Measurements from ENCODE around the gene UBE2L3. TPM values are rescaled to one million over a fixed set of nuclear protein-coding genes. Genes with fewer than 3 reads are reported as not detected.

Gene UBE2L3
- total and polyA plus RNA-seq, 10 of the 15 experiments (the other 5 are each of a cell fraction or from before 2014, with no cell fraction given) = 55.7 to 168 (median 113) TPM

DNA sequence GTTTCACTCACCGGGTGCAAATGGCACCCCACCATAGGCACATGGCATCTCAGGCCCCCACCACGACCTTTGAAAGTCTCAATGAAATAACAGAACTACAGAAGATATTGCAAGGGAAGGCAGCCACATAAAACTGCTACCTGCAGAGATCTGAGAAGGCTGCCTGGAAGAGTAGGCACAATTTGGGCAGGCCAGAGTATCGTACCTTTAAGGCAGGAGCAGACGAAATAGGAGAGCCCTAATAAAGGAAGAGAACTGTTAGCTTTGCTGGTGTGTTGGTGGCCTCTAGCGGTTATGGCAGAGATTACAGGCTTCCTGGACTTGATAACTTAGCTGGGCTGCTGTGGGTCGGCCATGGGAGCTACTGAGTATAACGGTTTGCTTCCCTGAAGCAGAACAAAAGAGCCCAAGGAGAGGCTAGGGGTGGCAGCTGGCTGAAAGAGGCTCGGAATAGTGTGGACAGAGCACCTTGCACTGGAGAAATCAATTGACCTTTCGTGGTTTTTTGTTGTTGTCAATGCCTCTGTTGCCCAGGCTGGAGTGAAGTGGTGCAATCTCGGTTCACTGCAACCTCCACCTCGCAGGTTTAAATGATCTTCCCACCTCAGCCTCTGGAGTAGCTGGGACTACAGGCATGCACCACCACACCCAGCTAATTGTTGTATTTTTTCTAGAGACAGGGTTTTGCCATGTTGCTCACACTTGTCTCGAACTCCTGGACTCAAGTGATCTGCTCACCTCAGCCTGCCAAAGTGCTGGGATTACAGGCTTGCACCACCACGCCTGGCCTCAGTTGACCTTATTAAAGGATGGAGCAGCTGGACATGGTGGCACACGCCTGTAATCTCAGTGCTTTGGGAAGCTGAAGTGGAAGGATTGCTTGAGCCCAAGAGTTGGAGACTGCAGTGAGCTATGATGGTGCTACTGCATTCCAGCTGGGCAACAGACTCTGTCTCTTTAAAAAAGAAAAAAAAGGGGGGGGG lies 79.4 kb downstream of the UBE2L3 start (continued):
- TF ChIP-seq TARDBP (IDR thresholded peaks at IDR 0.05; ENCODE audit: borderline replicate concordance) (no peak), RAD21 (IDR thresholded peaks at IDR 0.05; ENCODE audit: insufficient read depth, low read depth, low read length) (peak; percentile 96), HCFC1 (IDR thresholded peaks at IDR 0.05; ENCODE audit: low read length) (0 out of 2 replicates have a peak, but pooled peaks have one; percentile 19), MEF2A (IDR thresholded peaks at IDR 0.05; ENCODE audit: insufficient read depth, low read depth, low read length) (no peak), ZNF217 (IDR thresholded peaks at IDR 0.05) (no peak), NR2C2 (IDR thresholded peaks at IDR 0.05; ENCODE audit: borderline replicate concordance, control insufficient read depth, insufficient read length, low read depth) (no peak), SMC3 (IDR thresholded peaks at IDR 0.05; ENCODE audit: borderline replicate concordance, low read length) (peak; percentile 70), KAT2A (conservative IDR thresholded peaks at IDR 0.05; ENCODE audit: control insufficient read depth, low read depth, low read length) (no peak), MYB (IDR thresholded peaks at IDR 0.05; ENCODE audit: borderline replicate concordance, low read depth, low read length) (no peak), FOXM1 (IDR thresholded peaks at IDR 0.05; ENCODE audit: low read depth, low read length) (no peak), MLLT1 (IDR thresholded peaks at IDR 0.05) (peak; percentile 82), WRNIP1 (IDR thresholded peaks at IDR 0.05; ENCODE audit: borderline replicate concordance, low read depth, low read length) (0 out of 2 replicates have a peak, but pooled peaks have one; percentile 29), SMARCA5 (IDR thresholded peaks at IDR 0.05) (peak; percentile 64; the same call in 1 of the 2 replicates), POU2F2 (IDR thresholded peaks at IDR 0.05; ENCODE audit: borderline replicate concordance, low read depth, low read length) (peak; percentile 40; the same call in 1 of the 3 replicates)
- TF ChIP-seq, protein P1, sequence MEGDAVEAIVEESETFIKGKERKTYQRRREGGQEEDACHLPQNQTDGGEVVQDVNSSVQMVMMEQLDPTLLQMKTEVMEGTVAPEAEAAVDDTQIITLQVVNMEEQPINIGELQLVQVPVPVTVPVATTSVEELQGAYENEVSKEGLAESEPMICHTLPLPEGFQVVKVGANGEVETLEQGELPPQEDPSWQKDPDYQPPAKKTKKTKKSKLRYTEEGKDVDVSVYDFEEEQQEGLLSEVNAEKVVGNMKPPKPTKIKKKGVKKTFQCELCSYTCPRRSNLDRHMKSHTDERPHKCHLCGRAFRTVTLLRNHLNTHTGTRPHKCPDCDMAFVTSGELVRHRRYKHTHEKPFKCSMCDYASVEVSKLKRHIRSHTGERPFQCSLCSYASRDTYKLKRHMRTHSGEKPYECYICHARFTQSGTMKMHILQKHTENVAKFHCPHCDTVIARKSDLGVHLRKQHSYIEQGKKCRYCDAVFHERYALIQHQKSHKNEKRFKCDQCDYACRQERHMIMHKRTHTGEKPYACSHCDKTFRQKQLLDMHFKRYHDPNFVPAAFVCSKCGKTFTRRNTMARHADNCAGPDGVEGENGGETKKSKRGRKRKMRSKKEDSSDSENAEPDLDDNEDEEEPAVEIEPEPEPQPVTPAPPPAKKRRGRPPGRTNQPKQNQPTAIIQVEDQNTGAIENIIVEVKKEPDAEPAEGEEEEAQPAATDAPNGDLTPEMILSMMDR (IDR thresholded peaks at IDR 0.05 in 2 of 3, conservative IDR thresholded peaks at IDR 0.05 in 1 of 3; ENCODE audit: control insufficient read depth in 2 of 3, extremely low read depth in 1 of 3, insufficient read depth in 1 of 3, low read depth in 3 of 3, low read length in 3 of 3) = peak; percentile 89 to 97 (median 90); a peak in 5 of 6 replicates
